Smooth muscle cell (in vitro differentiated cells): Measurements from ENCODE around the gene ZSCAN23. TPM values are rescaled to one million over a fixed set of nuclear protein-coding genes. Genes with fewer than 3 reads are reported as not detected.

Experiments
- DNase-seq: peaks from one replicate; lab custom pipeline; 2025; ENCODE audit not compliant: unreplicated experiment; lab: John Stamatoyannopoulos, UW
- H2AFZ ChIP-seq: fragments of 200-600 bp; sonication (generic); 2 replicates; pipeline ENCODE4 v1.6.0; 2016; ENCODE audit warnings: antibody characterized with exemption, low read depth, mild to moderate bottlenecking
- H3F3A ChIP-seq: fragments of 200-600 bp; sonication (generic); 2 replicates; pipeline ENCODE4 v1.6.0; 2017; ENCODE audit warnings: antibody characterized with exemption, low read depth
- H3K27ac ChIP-seq: fragments of 200-600 bp; sonication (generic); 2 replicates; pipeline ENCODE4 v1.5.1; 2016; ENCODE audit warnings: low read depth, mild to moderate bottlenecking
- H3K27me3 ChIP-seq: fragments of 200-600 bp; sonication (generic); 2 replicates; pipeline ENCODE4 v1.6.1; 2016; ENCODE audit warnings: low read depth, mild to moderate bottlenecking
- H3K36me3 ChIP-seq: fragments of 200-600 bp; sonication (generic); 2 replicates; pipeline ENCODE4 v1.5.1; 2016; ENCODE audit warnings: low read depth
- H3K4me1 ChIP-seq: fragments of 200-600 bp; sonication (generic); 2 replicates; pipeline ENCODE4 v1.5.1; 2016; ENCODE audit warnings: low read depth
- H3K4me2 ChIP-seq: fragments of 200-600 bp; sonication (generic); 2 replicates; pipeline ENCODE4 v1.6.0; 2016; ENCODE audit warnings: mild to moderate bottlenecking
- H3K4me3 ChIP-seq: fragments of 200-600 bp; sonication (generic); 2 replicates; pipeline ENCODE4 v1.5.1; 2016; ENCODE audit warnings: mild to moderate bottlenecking
- H3K79me2 ChIP-seq: fragments of 200-600 bp; sonication (generic); 2 replicates; pipeline ENCODE4 v1.6.0; 2016; ENCODE audit warnings: low read depth, mild to moderate bottlenecking
- H3K9ac ChIP-seq: fragments of 200-600 bp; sonication (generic); 2 replicates; pipeline ENCODE4 v1.6.0; 2016; ENCODE audit warnings: low read depth
- H3K9me3 ChIP-seq: fragments of 200-600 bp; sonication (generic); replicated peaks from 2 replicates; pipeline ENCODE4 v1.5.1; 2016; ENCODE audit warnings: low read depth
- H4K20me1 ChIP-seq: fragments of 200-600 bp; sonication (generic); 2 replicates; pipeline ENCODE4 v1.6.0; 2016; ENCODE audit warnings: low read depth
- WGBS: methylation state at CpG from one replicate; pipeline ENCODE4 v1.1.7; 2016; ENCODE audit warnings: low lambda C conversion rate; 5-methylcytosine and 5-hydroxymethylcytosine counted together
- polyA plus RNA-seq: library from polyadenylated mRNA; unstranded; fragments of >200 nt; fragmentation: Nextera tagmentation; extraction: Ambion mirVana; gene quantifications from 2 replicates; pipeline ENCODE4 v1.2.1, GENCODE V29; 2016
- total RNA-seq: library from RNA; depleted of rRNA; stranded (reverse); fragments of >200 nt; gene quantifications from 2 replicates; pipeline ENCODE4 v1.2.3, GENCODE V29; 2014
- TF ChIP-seq, protein P1 (sequence below): fragments of 200-600 bp; sonication (generic); IDR thresholded peaks from 2 replicates; pipeline ENCODE4 v1.5.1; 2017; ENCODE audit warnings: borderline replicate concordance, mild to moderate bottlenecking, antibody characterized with exemption; ENCODE audit not compliant: insufficient read depth, poor library complexity, severe bottlenecking

Gene ZSCAN23
- total and polyA plus RNA-seq, 2 experiments from 2014 or later, result 0.94 to 1.6 TPM

DNA sequence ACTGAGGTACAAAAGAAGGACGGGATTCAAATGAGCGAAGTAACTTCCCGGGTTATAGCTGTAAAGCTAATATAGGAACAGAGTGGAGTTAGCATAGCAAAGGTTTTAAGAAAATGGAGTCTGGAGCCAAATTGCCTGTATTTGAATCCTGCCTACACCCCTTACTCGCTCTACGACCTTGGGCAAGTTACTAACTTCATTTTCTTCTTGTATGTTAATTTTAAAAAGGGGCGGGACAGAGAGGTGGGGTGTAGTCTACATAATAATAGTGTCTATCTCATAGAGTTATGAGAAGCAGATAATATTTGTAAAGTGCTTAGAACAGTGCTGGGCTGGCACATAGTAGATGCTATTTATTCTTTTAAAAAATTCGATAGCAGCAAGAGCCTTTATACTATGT is 705 bp downstream of the ZSCAN23 start:
- peaks cover 12% of the 10 kb centered on the region for H3K4me1 ChIP-seq
- WGBS, result 55% methylated on average over 7 of the region's 7 CpGs
- no peaks in the 10 kb centered on the region for H3K36me3 ChIP-seq

DNA sequence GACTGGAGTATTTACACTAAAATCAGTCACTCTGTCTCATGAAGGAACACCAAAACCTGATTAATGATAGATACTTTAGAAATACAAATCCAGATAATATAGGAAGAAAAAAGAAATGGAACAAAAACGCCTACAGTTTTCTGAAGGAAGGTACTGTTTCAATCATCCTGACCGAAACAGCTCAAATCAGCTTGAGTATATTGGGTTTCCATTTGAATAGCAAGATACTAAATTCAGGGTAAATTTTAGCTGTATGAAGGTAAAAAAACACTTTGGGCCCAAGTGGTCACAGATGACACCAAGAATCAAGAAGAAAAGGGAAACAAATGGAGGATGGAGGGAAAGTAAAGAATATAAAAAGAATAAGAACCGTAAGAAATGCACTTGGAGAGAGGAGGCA is 6.9 kb downstream of the ZSCAN23 start:
- TF ChIP-seq, protein P1, sequence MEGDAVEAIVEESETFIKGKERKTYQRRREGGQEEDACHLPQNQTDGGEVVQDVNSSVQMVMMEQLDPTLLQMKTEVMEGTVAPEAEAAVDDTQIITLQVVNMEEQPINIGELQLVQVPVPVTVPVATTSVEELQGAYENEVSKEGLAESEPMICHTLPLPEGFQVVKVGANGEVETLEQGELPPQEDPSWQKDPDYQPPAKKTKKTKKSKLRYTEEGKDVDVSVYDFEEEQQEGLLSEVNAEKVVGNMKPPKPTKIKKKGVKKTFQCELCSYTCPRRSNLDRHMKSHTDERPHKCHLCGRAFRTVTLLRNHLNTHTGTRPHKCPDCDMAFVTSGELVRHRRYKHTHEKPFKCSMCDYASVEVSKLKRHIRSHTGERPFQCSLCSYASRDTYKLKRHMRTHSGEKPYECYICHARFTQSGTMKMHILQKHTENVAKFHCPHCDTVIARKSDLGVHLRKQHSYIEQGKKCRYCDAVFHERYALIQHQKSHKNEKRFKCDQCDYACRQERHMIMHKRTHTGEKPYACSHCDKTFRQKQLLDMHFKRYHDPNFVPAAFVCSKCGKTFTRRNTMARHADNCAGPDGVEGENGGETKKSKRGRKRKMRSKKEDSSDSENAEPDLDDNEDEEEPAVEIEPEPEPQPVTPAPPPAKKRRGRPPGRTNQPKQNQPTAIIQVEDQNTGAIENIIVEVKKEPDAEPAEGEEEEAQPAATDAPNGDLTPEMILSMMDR, result no peak
- 96% methylated on average over 3 of the region's 3 CpGs for WGBS
- H3F3A ChIP-seq, result no peaks in the 10 kb centered on the region
- no peaks in the 10 kb centered on the region for H4K20me1 ChIP-seq
- H3K4me3 ChIP-seq, result no peak overlapping the region
- H3K36me3 ChIP-seq, result no peaks in the 10 kb centered on the region
- H3K4me1 ChIP-seq, result no peaks in the 10 kb centered on the region
- no peak for DNase-seq
- H3K9me3 ChIP-seq, result no peaks in the 10 kb centered on the region
- no peak overlapping the region for H3K9ac ChIP-seq
- no peaks in the 10 kb centered on the region for H3K79me2 ChIP-seq
- no peak overlapping the region for H2AFZ ChIP-seq
- no peak overlapping the region for H3K27ac ChIP-seq
- H3K4me2 ChIP-seq, result no peak overlapping the region
- no peaks in the 10 kb centered on the region for H3K27me3 ChIP-seq

More for the DNA sequence above, 705 bp downstream of the ZSCAN23 start:
- peaks cover 7% of the 10 kb centered on the region for H3K79me2 ChIP-seq
- DNase-seq, result no peak
- H3K9ac ChIP-seq, result peak overlapping the region; percentile 74
- peak overlapping the region; percentile 37 for H3K27ac ChIP-seq
- H2AFZ ChIP-seq, result peak overlapping the region; percentile 92
- no peaks in the 10 kb centered on the region for H3K9me3 ChIP-seq
- no peaks in the 10 kb centered on the region for H4K20me1 ChIP-seq
- H3K4me2 ChIP-seq, result peak overlapping the region; percentile 87
- H3F3A ChIP-seq, result no peaks in the 10 kb centered on the region
- peak overlapping the region; percentile 68 for H3K4me3 ChIP-seq
- H3K27me3 ChIP-seq, result no peaks in the 10 kb centered on the region
- TF ChIP-seq, protein P1, result no peak

DNA sequence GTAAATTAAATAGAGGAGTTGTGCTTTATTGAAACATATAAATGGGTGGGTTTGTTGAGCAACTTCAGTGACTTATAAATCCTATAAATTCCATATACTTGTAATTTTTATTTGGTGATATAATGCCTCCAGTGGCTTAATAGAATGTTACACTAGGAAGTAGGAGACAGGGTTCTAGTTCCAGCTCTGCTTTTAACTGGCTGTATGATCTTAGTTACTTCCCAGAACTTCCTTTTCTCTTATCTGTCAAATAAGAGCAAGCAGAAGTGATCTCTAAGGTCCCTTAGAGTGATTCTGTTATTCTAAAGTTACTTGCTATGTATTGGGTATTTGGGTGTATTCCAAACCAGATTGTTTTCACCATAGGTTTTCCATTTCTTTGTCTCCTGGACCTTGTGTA is 10.2 kb downstream of the ZSCAN23 start:
- Histone ChIP-seq H3K4me2 (no peak overlapping the region), H3F3A (no peaks in the 10 kb centered on the region), H3K4me1 (no peaks in the 10 kb centered on the region), H3K79me2 (no peaks in the 10 kb centered on the region), H3K4me3 (no peak overlapping the region), H2AFZ (no peak overlapping the region), H3K27me3 (no peaks in the 10 kb centered on the region), H3K27ac (no peak overlapping the region), H3K9ac (no peak overlapping the region), H3K9me3 (no peaks in the 10 kb centered on the region), H4K20me1 (no peaks in the 10 kb centered on the region), H3K36me3 (no peaks in the 10 kb centered on the region)
- no peak for DNase-seq
- TF ChIP-seq, protein P1, result no peak

DNA sequence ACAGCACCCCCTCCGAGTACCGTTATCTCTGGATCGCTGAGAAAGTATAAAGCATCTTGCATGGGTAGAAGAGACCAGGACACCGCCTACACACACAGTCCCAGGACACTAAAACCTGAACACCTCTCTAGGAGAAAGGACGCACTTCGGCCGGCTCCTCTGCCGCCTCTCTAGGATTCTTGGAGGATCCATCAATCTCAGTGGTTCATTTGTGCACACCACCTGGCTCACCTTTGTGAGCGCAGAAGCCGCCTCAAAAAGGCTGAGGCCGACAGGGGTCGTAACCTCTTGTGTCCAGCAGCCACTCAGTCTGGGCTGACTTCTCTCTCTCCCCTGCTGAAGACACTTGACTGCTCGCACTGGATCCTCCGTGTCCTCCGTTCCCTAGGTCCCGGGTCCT is 13.5 kb downstream of the ZSCAN23 start:
- Histone ChIP-seq H3K27me3 (no peaks in the 10 kb centered on the region), H3K4me2 (no peak overlapping the region), H3F3A (no peaks in the 10 kb centered on the region), H3K36me3 (no peaks in the 10 kb centered on the region), H3K79me2 (no peaks in the 10 kb centered on the region), H3K4me3 (no peak overlapping the region), H3K9ac (no peak overlapping the region), H3K9me3 (no peaks in the 10 kb centered on the region), H2AFZ (no peak overlapping the region), H4K20me1 (no peaks in the 10 kb centered on the region), H3K4me1 (no peaks in the 10 kb centered on the region), H3K27ac (no peak overlapping the region)
- 97% methylated on average over 16 of the region's 16 CpGs for WGBS
- DNase-seq, result no peak
- TF ChIP-seq, protein P1, result no peak
